ENCODE results near the gene PTGIS. TPM values are rescaled to one million over a fixed set of nuclear protein-coding genes. Genes with fewer than 3 reads are reported as not detected.
"Not testable (repeated sequence)": the region's sequence is repeated elsewhere in the genome, so short reads cannot be mapped to it uniquely, and the experiment has no call there.

PTGIS gene
- total and polyA plus RNA-seq, 7 donors, result 2.7 to 26.5 (median 8.0) TPM

GRCh38 chr20:49566401-49567364 is 1.3 kb downstream of the PTGIS start:
- WGBS, 3 donors, result 55 to 65% (median 57%) methylated on average over 11 of the region's 11 CpGs
- intact Hi-C loops (cut with DNase I), result no loop called here
- peaks cover 4% of the 10 kb centered on the region for H3K4me1 ChIP-seq

GRCh38 chr20:49564991-49565390 is 2.9 kb downstream of the PTGIS start:
- H3K4me1 ChIP-seq; ATAC-seq; intact Hi-C loops (cut with DNase I); H3K9me3 ChIP-seq; H3K36me3 ChIP-seq (ENCODE audit: insufficient read depth in 1 of 2, low read depth in 1 of 2); H3K27ac ChIP-seq; DNase-seq: not testable (repeated sequence)
- 80 to 88% (median 84%) methylated on average over 12 of the region's 12 CpGs for WGBS, 3 donors
- peak overlapping the region; percentile 64 for H3K4me3 ChIP-seq
- H3K27me3 ChIP-seq (ENCODE audit: insufficient read depth in 3 of 3, low read length in 2 of 3), result peaks cover 0 to 42% (median 6%) of the 10 kb centered on the region in 3 donors

More at GRCh38 chr20:49566401-49567364, 1.3 kb downstream of the PTGIS start:
- Histone ChIP-seq H3K27me3 (ENCODE audit: insufficient read depth in 3 of 3, low read length in 2 of 3) (peaks cover 0 to 36% (median 5%) of the 10 kb centered on the region in 3 donors), H3K27ac (peak overlapping the region; percentile 53), H3K4me3 (peak overlapping the region; percentile 64), H3K9me3 (no peaks in the 10 kb centered on the region), H3K36me3 (ENCODE audit: insufficient read depth in 1 of 2, low read depth in 1 of 2) (no peaks in the 10 kb centered on the region)
- no peak for TF ChIP-seq CTCF (IDR thresholded peaks at IDR 0.05)
- ATAC-seq (no peak), DNase-seq (no peak)

- no peak for ATAC-seq
- Histone ChIP-seq H3K36me3 (ENCODE audit: insufficient read depth in 1 of 2, low read depth in 1 of 2) (no peaks in the 10 kb centered on the region), H3K4me3 (no peak overlapping the region), H3K9me3 (no peaks in the 10 kb centered on the region), H3K4me1 (peaks cover 4% of the 10 kb centered on the region), H3K27me3 (ENCODE audit: insufficient read depth in 3 of 3, low read length in 2 of 3) (peaks cover 0 to 28% (median 2%) of the 10 kb centered on the region in 3 donors), H3K27ac (peak overlapping the region; percentile 46)
- WGBS, 3 donors, result 90 to 93% (median 91%) methylated on average over 6 of the region's 6 CpGs
- no peak for DNase-seq
- intact Hi-C loops (cut with DNase I), result no loop called here
- no peak for TF ChIP-seq CTCF (IDR thresholded peaks at IDR 0.05)
Measured at GRCh38 chr20:49563015-49563980, 4.6 kb downstream of the PTGIS start.

- 36 to 48% (median 43%) methylated on average over 21 of the region's 21 CpGs for whole genome bisulfite sequencing, 3 donors
- DNase-seq, result peak; percentile 85 to 87
- Histone ChIP-seq H3K27me3 (ENCODE audit: insufficient read depth in 3 of 3, low read length in 2 of 3) (peaks cover 0 to 22% (median 2%) of the 10 kb centered on the region in 3 donors), H3K4me3 (no peak overlapping the region), H3K9me3 (no peaks in the 10 kb centered on the region), H3K4me1 (peaks cover 4% of the 10 kb centered on the region), H3K36me3 (ENCODE audit: insufficient read depth in 1 of 2, low read depth in 1 of 2) (no peaks in the 10 kb centered on the region), H3K27ac (peak overlapping the region; percentile 46)
- TF ChIP-seq CTCF (IDR thresholded peaks at IDR 0.05), result no peak
- intact Hi-C loops (cut with DNase I), result no loop called here
- peak; percentile 59 to 82 (median 79) for ATAC-seq
Measured at GRCh38 chr20:49562311-49563014, 5.5 kb downstream of the PTGIS start.

Data from psoas muscle (tissue), 8 donors.